HEK293 (cell line): Measurements from ENCODE around the gene CDH22.

Source experiments
- CTCF ChIA-PET: fragments of 350-600 bp; formaldehyde crosslinking; extraction: SDS; loops from one replicate; lab custom pipeline; 2021; ENCODE audit warnings: antibody characterized with exemption; lab: Yijun Ruan, JAX
- POLR2A ChIA-PET: fragments of 300-600 bp; formaldehyde crosslinking; extraction: SDS; loops from one replicate; lab custom pipeline; 2020; ENCODE audit warnings: antibody characterized with exemption, inconsistent platforms; lab: Yijun Ruan, JAX
- H3K27ac ChIP-seq: fragments of 200-500 bp; sonication (Bioruptor generic); 2 replicates; pipeline ENCODE4 v1.5.1; 2014; ENCODE audit warnings: low read depth, low read length, control low read depth, inconsistent platforms; ENCODE audit errors: extremely low read depth
- H3K36me3 ChIP-seq, 2 experiments: fragments of 200-500 bp in 1 of 2; sonication (Bioruptor generic) in 1 of 2; 1 replicate in 1 of 2; 2 replicates in 1 of 2; pipeline ENCODE4 v1.5.1; 2014 to 2017; ENCODE audit warnings: inconsistent platforms in 2 of 2, low read length in 2 of 2; ENCODE audit not compliant: control insufficient read depth in 2 of 2, insufficient read depth in 1 of 2
- H3K4me1 ChIP-seq: fragments of 200-500 bp; sonication (Bioruptor generic); 2 replicates; pipeline ENCODE4 v1.5.1; 2014; ENCODE audit warnings: mild to moderate bottlenecking, low read length, inconsistent platforms; ENCODE audit not compliant: control insufficient read depth, insufficient read depth
- H3K4me3 ChIP-seq: 2 replicates; pipeline ENCODE4 v1.5.1; 2011; ENCODE audit warnings: low read depth, mild to moderate bottlenecking, control low read depth, low read length, moderate library complexity
- H3K9me3 ChIP-seq: fragments of 200-500 bp; sonication (Bioruptor generic); 2 replicates; pipeline ENCODE4 v1.5.1; 2014; ENCODE audit warnings: low read depth, low read length, inconsistent platforms; ENCODE audit not compliant: control insufficient read depth, insufficient read depth
- CTCF ChIP-seq: fragments of 450-650 bp; formaldehyde crosslinking; IDR thresholded peaks from 2 replicates; pipeline ENCODE4 v1.5.1; 2016; ENCODE audit warnings: missing biosample characterization, missing genetic modification characterization
- FEZF1 ChIP-seq: fragments of 450-650 bp; formaldehyde crosslinking; IDR thresholded peaks from 2 replicates; pipeline ENCODE4 v1.5.1; 2016; ENCODE audit warnings: missing biosample characterization, missing genetic modification characterization
- GLI2 ChIP-seq: fragments of 450-650 bp; formaldehyde crosslinking; IDR thresholded peaks from 2 replicates; pipeline ENCODE4; 2017; ENCODE audit warnings: missing biosample characterization, missing genetic modification characterization, low read depth, borderline replicate concordance
- GLIS1 ChIP-seq: fragments of 450-650 bp; formaldehyde crosslinking; IDR thresholded peaks from 2 replicates; pipeline ENCODE4 v1.5.1; 2016; ENCODE audit warnings: missing biosample characterization, missing genetic modification characterization
- INSM2 ChIP-seq: fragments of 450-650 bp; formaldehyde crosslinking; IDR thresholded peaks from 2 replicates; pipeline ENCODE4 v1.5.1; 2016; ENCODE audit warnings: missing biosample characterization, missing genetic modification characterization
- KLF1 ChIP-seq: fragments of 450-650 bp; formaldehyde crosslinking; IDR thresholded peaks from 2 replicates; pipeline ENCODE4 v1.5.1; 2016; ENCODE audit warnings: missing biosample characterization, missing genetic modification characterization
- PRDM1 ChIP-seq: fragments of 450-650 bp; formaldehyde crosslinking; IDR thresholded peaks from 2 replicates; pipeline ENCODE4; 2016; ENCODE audit warnings: missing biosample characterization, missing genetic modification characterization
- SALL2 ChIP-seq: fragments of 450-650 bp; formaldehyde crosslinking; IDR thresholded peaks from 2 replicates; pipeline ENCODE4 v1.5.0; 2017; ENCODE audit warnings: missing biosample characterization, mild to moderate bottlenecking, missing genetic modification characterization, borderline replicate concordance
- ZBTB44 ChIP-seq: fragments of 450-650 bp; IDR thresholded peaks from 2 replicates; pipeline ENCODE4 v1.5.1; 2018; ENCODE audit warnings: missing biosample characterization, mild to moderate bottlenecking, missing genetic modification characterization
- ZEB2 ChIP-seq: fragments of 450-650 bp; formaldehyde crosslinking; IDR thresholded peaks from 2 replicates; pipeline ENCODE4 v1.5.1; 2016; ENCODE audit warnings: missing biosample characterization, missing genetic modification characterization
- ZFP37 ChIP-seq: fragments of 450-650 bp; formaldehyde crosslinking; IDR thresholded peaks from 2 replicates; pipeline ENCODE4 v1.5.1; 2016; ENCODE audit warnings: missing biosample characterization, missing genetic modification characterization
- ZFP41 ChIP-seq: fragments of 450-650 bp; formaldehyde crosslinking; IDR thresholded peaks from 2 replicates; pipeline ENCODE4 v1.5.1; 2016; ENCODE audit warnings: missing biosample characterization, missing genetic modification characterization, borderline replicate concordance
- ZIC2 ChIP-seq: fragments of 450-650 bp; formaldehyde crosslinking; IDR thresholded peaks from 2 replicates; pipeline ENCODE4 v1.5.1; 2016; ENCODE audit warnings: missing biosample characterization, missing genetic modification characterization
- ZNF184 ChIP-seq: fragments of 450-650 bp; IDR thresholded peaks from 2 replicates; pipeline ENCODE4 v1.5.1; 2018; ENCODE audit warnings: missing biosample characterization, mild to moderate bottlenecking, missing genetic modification characterization
- ZNF2 ChIP-seq: fragments of 450-650 bp; formaldehyde crosslinking; IDR thresholded peaks from 2 replicates; pipeline ENCODE4 v1.5.1; 2016; ENCODE audit warnings: missing biosample characterization, missing genetic modification characterization
- ZNF24 ChIP-seq: fragments of 450-650 bp; formaldehyde crosslinking; IDR thresholded peaks from 2 replicates; pipeline ENCODE4 v1.5.1; 2016; ENCODE audit warnings: missing biosample characterization, missing genetic modification characterization
- ZNF274 ChIP-seq, 2 experiments: fragments of 200-500 bp in 1 of 2; fragments of 450-650 bp in 1 of 2; sonication (Bioruptor generic) in 1 of 2; formaldehyde crosslinking in 1 of 2; IDR thresholded peaks; 2 replicates each; pipeline versions ENCODE4 v1.5.1 to v1.6.1; 2014 to 2016; ENCODE audit warnings: borderline replicate concordance in 1 of 2, inconsistent platforms in 1 of 2, low read length in 1 of 2, missing biosample characterization in 1 of 2, missing genetic modification characterization in 1 of 2
- ZNF513 ChIP-seq: fragments of 450-650 bp; IDR thresholded peaks from 2 replicates; pipeline ENCODE4 v1.5.1; 2018; ENCODE audit warnings: missing biosample characterization, missing genetic modification characterization
- ZNF529 ChIP-seq: fragments of 450-650 bp; formaldehyde crosslinking; IDR thresholded peaks from 2 replicates; pipeline ENCODE4 v1.5.1; 2017; ENCODE audit warnings: missing genetic modification characterization, missing biosample characterization; ENCODE audit not compliant: insufficient replicate concordance
- ZNF544 ChIP-seq: fragments of 450-650 bp; formaldehyde crosslinking; IDR thresholded peaks from 2 replicates; pipeline ENCODE4 v1.5.0; 2017; ENCODE audit warnings: missing biosample characterization, missing genetic modification characterization
- ZNF558 ChIP-seq: fragments of 450-650 bp; formaldehyde crosslinking; IDR thresholded peaks from 2 replicates; pipeline ENCODE4 v1.5.1; 2016; ENCODE audit warnings: missing biosample characterization, missing genetic modification characterization
- ZNF571 ChIP-seq: fragments of 450-650 bp; formaldehyde crosslinking; IDR thresholded peaks from 2 replicates; pipeline ENCODE4 v1.5.0; 2017; ENCODE audit warnings: missing biosample characterization, missing genetic modification characterization
- ZNF610 ChIP-seq: fragments of 450-650 bp; formaldehyde crosslinking; IDR thresholded peaks from 2 replicates; pipeline ENCODE4 v1.5.1; 2016; ENCODE audit warnings: missing biosample characterization, missing genetic modification characterization, borderline replicate concordance
- ZSCAN23 ChIP-seq: fragments of 450-650 bp; formaldehyde crosslinking; IDR thresholded peaks from 2 replicates; pipeline ENCODE4 v1.5.1; 2016; ENCODE audit warnings: missing biosample characterization, missing genetic modification characterization
- TF ChIP-seq, protein P1 (sequence below): fragments of 450-650 bp; formaldehyde crosslinking; IDR thresholded peaks from 2 replicates; pipeline ENCODE4 v1.5.1; 2016; ENCODE audit warnings: missing biosample characterization, missing genetic modification characterization
- TF ChIP-seq, protein P2 (sequence below): IDR thresholded peaks from 2 replicates; pipeline ENCODE4 v1.6.1; 2011; ENCODE audit warnings: mild to moderate bottlenecking, low read depth, low read length, borderline replicate concordance

Gene CDH22

DNA sequence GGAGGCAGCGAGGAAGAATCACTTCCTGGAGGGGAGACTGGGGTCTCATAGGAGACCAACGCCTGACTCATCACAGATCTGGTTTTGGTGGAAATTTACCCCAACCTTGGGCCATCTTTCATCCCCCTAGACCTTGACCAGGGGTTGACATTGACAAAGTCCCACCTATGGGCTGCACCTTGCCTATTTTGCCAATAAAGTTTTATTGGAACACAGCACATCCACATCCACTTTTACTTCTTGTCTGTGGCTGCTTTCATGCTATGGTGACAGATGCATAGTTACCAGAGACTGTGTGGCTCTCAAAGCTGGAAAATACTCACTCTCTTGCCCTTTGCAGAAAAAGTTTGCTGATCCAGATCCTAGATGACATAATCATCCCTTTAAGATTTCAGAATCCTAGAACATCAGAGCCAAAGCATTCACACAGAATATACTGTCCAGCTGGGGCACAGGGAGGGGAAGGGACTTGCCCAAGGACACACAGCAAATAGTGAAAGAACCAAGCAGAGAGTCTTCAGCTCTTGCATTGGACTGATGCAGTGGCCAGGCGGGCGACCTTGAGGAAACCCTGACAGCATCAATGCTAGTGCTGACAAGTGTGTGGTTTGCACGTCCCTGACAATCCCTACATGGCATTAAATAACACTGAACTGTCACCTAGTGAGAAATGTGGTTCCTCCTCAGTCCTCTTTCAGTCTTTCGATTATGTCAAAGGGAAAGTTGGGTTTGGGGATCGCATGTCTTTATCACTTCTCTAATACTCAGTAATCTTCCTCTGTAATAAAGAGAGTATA lies 149.0 kb downstream of the CDH22 start (continued):
- TF ChIP-seq ZFP37 (no peak), GLI2 (no peak), ZNF184 (tag by site-specific recombination) (no peak), PRDM1 (no peak), ZNF610 (no peak), ZNF274 (IDR thresholded peaks at IDR 0.05; ENCODE audit: low read length) (no peak), ZNF274 (tag by site-specific recombination; IDR thresholded peaks at IDR 0.05; ENCODE audit: borderline replicate concordance) (no peak), ZNF571 (no peak), KLF1 (no peak), ZNF24 (tag by site-specific recombination) (no peak)
- TF ChIP-seq, protein P1, sequence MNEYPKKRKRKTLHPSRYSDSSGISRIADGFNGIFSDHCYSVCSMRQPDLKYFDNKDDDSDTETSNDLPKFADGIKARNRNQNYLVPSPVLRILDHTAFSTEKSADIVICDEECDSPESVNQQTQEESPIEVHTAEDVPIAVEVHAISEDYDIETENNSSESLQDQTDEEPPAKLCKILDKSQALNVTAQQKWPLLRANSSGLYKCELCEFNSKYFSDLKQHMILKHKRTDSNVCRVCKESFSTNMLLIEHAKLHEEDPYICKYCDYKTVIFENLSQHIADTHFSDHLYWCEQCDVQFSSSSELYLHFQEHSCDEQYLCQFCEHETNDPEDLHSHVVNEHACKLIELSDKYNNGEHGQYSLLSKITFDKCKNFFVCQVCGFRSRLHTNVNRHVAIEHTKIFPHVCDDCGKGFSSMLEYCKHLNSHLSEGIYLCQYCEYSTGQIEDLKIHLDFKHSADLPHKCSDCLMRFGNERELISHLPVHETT (tag by site-specific recombination), result no peak

DNA sequence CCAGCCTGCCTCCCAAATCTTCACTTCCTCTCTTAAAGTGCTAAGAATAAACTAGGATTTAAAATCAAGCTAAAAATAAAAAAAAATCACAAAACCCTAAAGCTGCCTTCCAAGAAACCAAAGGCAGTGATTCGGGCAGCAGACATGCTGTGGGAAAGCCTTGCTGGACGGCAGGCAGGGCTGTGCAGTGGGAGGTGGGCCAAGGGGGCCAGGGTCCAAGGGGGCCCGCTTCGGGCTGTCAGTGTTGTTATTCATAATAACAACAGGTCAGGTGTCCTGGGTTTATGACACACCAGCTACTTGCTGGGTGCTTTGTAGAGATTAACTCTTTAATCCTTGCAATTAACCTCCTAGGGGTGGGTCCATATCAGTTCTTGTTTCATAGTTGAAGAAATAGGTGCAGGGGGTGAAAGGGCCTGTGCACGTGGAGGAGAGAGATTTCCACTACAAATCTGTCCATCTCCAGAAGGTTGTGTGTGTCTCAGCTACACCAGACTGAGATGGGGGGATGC lies 149.8 kb downstream of the CDH22 start:
- Histone ChIP-seq H3K9me3 (no peaks in the 10 kb centered on the region), H3K4me3 (no peak overlapping the region), H3K36me3 (no peaks in the 10 kb centered on the region), H3K27ac (no peak overlapping the region)
- CTCF ChIA-PET, result interaction anchor here (1.3 to 2.1 kb wide), 2 partner anchors 15 to 25 kb away, joined by 4 to 6 read pairs; no protein-coding TSS in a partner anchor
- TF ChIP-seq ZNF513 (tag by site-specific recombination), result no peak
- no peak for TF ChIP-seq ZNF529 (tag by site-specific recombination)
- TF ChIP-seq ZIC2, result peak; percentile 70
- TF ChIP-seq CTCF (tag by site-specific recombination), result no peak
- no peak for TF ChIP-seq SALL2 (tag by site-specific recombination)
- no peak for TF ChIP-seq FEZF1 (tag by site-specific recombination)
- no peak for TF ChIP-seq ZSCAN23 (tag by site-specific recombination)
- TF ChIP-seq ZBTB44 (tag by site-specific recombination), result no peak
- TF ChIP-seq ZFP41 (tag by site-specific recombination), result no peak
- TF ChIP-seq INSM2 (tag by site-specific recombination), result no peak
- peak; percentile 66 for TF ChIP-seq GLIS1 (tag by site-specific recombination)
- no peak for TF ChIP-seq ZNF558 (tag by site-specific recombination)
- TF ChIP-seq, protein P2, sequence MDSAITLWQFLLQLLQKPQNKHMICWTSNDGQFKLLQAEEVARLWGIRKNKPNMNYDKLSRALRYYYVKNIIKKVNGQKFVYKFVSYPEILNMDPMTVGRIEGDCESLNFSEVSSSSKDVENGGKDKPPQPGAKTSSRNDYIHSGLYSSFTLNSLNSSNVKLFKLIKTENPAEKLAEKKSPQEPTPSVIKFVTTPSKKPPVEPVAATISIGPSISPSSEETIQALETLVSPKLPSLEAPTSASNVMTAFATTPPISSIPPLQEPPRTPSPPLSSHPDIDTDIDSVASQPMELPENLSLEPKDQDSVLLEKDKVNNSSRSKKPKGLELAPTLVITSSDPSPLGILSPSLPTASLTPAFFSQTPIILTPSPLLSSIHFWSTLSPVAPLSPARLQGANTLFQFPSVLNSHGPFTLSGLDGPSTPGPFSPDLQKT, result no peak
- TF ChIP-seq ZNF2 (tag by site-specific recombination), result no peak
- no peak for TF ChIP-seq ZEB2 (tag by site-specific recombination)
- no peak for TF ChIP-seq ZNF544 (tag by site-specific recombination)
- TF ChIP-seq, all 188 proteins: peak for 2
- POLR2A ChIA-PET, result no interaction called here
- H3K4me1 ChIP-seq, result no peaks in the 10 kb centered on the region
